Measurements from ENCODE around the gene CDC5L.

Gene CDC5L

GRCh38 chr6:44477293-44477894 is 89.9 kb downstream of the CDC5L start:
- no peak for DNase-seq

GRCh38 chr6:44478158-44478557 is 90.7 kb downstream of the CDC5L start:
- DNase-seq: no peak

GRCh38 chr6:44478591-44479254 is 91.2 kb downstream of the CDC5L start:
- DNase-seq: no peak

GRCh38 chr6:44480097-44480541 is 92.6 kb downstream of the CDC5L start:
- DNase-seq: no peak

- DNase-seq: no peak
These were observed 93.5 kb downstream of the CDC5L start for GRCh38 chr6:44481056-44481455.

- DNase-seq: no peak
These were observed 94.3 kb downstream of the CDC5L start for GRCh38 chr6:44481760-44482159.

GRCh38 chr6:44485601-44486401 is 98.3 kb downstream of the CDC5L start:
- DNase-seq: no peak

- no peak for DNase-seq
These were observed 99.5 kb downstream of the CDC5L start for GRCh38 chr6:44487002-44487401.

GRCh38 chr6:44487586-44487985 is 100.1 kb downstream of the CDC5L start:
- no peak for DNase-seq

GRCh38 chr6:44489910-44490604 is 102.6 kb downstream of the CDC5L start:
- DNase-seq: no peak

GRCh38 chr6:44493132-44493531 is 105.6 kb downstream of the CDC5L start:
- DNase-seq: no peak

GRCh38 chr6:44493593-44493992 is 106.1 kb downstream of the CDC5L start:
- no peak for DNase-seq

- DNase-seq: no peak
These were observed 106.5 kb downstream of the CDC5L start for GRCh38 chr6:44494011-44494501.

GRCh38 chr6:44495036-44495901 is 107.8 kb downstream of the CDC5L start:
- DNase-seq: no peak

- no peak for DNase-seq
These were observed 109.3 kb downstream of the CDC5L start for GRCh38 chr6:44496665-44497369.

- DNase-seq: no peak
These were observed 110.3 kb downstream of the CDC5L start for GRCh38 chr6:44497807-44498206.

GRCh38 chr6:44498436-44498835 is 110.9 kb downstream of the CDC5L start:
- no peak for DNase-seq

GRCh38 chr6:44499609-44500008 is 112.1 kb downstream of the CDC5L start:
- no peak for DNase-seq
